Stomach smooth muscle (tissue), 2 donors: ENCODE measurements around the gene PITHD1.
A peak's percentile ranks its signal among the peaks of the same experiment; 100 is the strongest.
"Not testable (repeated sequence)": the region's sequence is repeated elsewhere in the genome, so short reads cannot be mapped to it uniquely, and the experiment has no call there.

Source experiments
- H3K27ac ChIP-seq: one replicate; pipeline ENCODE4 v1.7.0; 2013; ENCODE audit warnings: mild to moderate bottlenecking, low read length, inconsistent platforms
- H3K27me3 ChIP-seq, 2 donors: one replicate each; pipeline ENCODE4 v1.7.0; 2013; ENCODE audit warnings: low read length in 2 of 2; ENCODE audit not compliant: insufficient read depth in 2 of 2, control insufficient read depth in 1 of 2
- H3K36me3 ChIP-seq, 2 donors: one replicate each; pipeline ENCODE4 v1.7.0; 2013; ENCODE audit warnings: low read length in 2 of 2; ENCODE audit not compliant: control insufficient read depth in 2 of 2, insufficient read depth in 2 of 2
- H3K4me1 ChIP-seq: one replicate; pipeline ENCODE4 v1.7.0; 2013; ENCODE audit warnings: low read length; ENCODE audit not compliant: control insufficient read depth, insufficient read depth
- H3K4me3 ChIP-seq, 2 donors: one replicate each; pipeline ENCODE4 v1.7.0; 2013; ENCODE audit warnings: low read length in 2 of 2
- H3K9ac ChIP-seq, 2 donors: one replicate each; pipeline ENCODE4 v1.7.0; 2013; ENCODE audit warnings: low read length in 2 of 2, mild to moderate bottlenecking in 1 of 2
- H3K9me3 ChIP-seq, 2 donors: one replicate each; pipeline ENCODE4 v1.7.0; 2013; ENCODE audit warnings: low read length in 2 of 2; ENCODE audit not compliant: control insufficient read depth in 2 of 2
- donor health status: healthy.
- donor health status: Pancreatic carcinoma.

The PITHD1 gene

GRCh38 chr1:23777979-23778814 is at the start of gene PITHD1:
TSS of gene PITHD1 (plus strand) at chr1:23778418. CDS start at chr1:23778516, 98 bp downstream.
- peaks cover 15% of the 10 kb centered on the region for H3K4me1 ChIP-seq
- H3K27ac ChIP-seq = peak within 1 kb of the TSS; percentile 89
- no peaks in the 10 kb centered on the region for H3K9me3 ChIP-seq

GRCh38 chr1:23732363-23733224 is 45.6 kb upstream of the PITHD1 start:
- no peak overlapping the region for H3K27ac ChIP-seq
- no peaks in the 10 kb centered on the region for H3K27me3 ChIP-seq
- H3K4me3 ChIP-seq = no peak overlapping the region
- H3K9me3 ChIP-seq = no peaks in the 10 kb centered on the region
- H3K4me1 ChIP-seq = no peaks in the 10 kb centered on the region
- no peaks in the 10 kb centered on the region for H3K36me3 ChIP-seq
- H3K9ac ChIP-seq = no peak overlapping the region

More at GRCh38 chr1:23777979-23778814, at the start of gene PITHD1:
- peak within 1 kb of the TSS; percentile 93 to 99 for H3K4me3 ChIP-seq
- H3K36me3 ChIP-seq = peaks cover 0 to 6% of the 10 kb centered on the region in 2 donors
- no peaks in the 10 kb centered on the region for H3K27me3 ChIP-seq
- peak within 1 kb of the TSS; percentile 89 to 96 for H3K9ac ChIP-seq

GRCh38 chr1:23733281-23733680 is 44.9 kb upstream of the PITHD1 start:
- H3K9ac ChIP-seq, H3K4me3 ChIP-seq, H3K27ac ChIP-seq, H3K36me3 ChIP-seq, H3K9me3 ChIP-seq, H3K4me1 ChIP-seq, H3K27me3 ChIP-seq: not testable (repeated sequence)

GRCh38 chr1:23736437-23737134 is 41.6 kb upstream of the PITHD1 start:
- H3K27me3 ChIP-seq = no peaks in the 10 kb centered on the region
- H3K9ac ChIP-seq = no peak overlapping the region
- no peaks in the 10 kb centered on the region for H3K4me1 ChIP-seq
- H3K9me3 ChIP-seq = no peaks in the 10 kb centered on the region
- no peak overlapping the region for H3K4me3 ChIP-seq
- H3K36me3 ChIP-seq = no peaks in the 10 kb centered on the region
- no peak overlapping the region for H3K27ac ChIP-seq

GRCh38 chr1:23741609-23742008 is 36.6 kb upstream of the PITHD1 start:
- no peaks in the 10 kb centered on the region for H3K36me3 ChIP-seq
- peaks cover 12% of the 10 kb centered on the region for H3K4me1 ChIP-seq
- H3K27me3 ChIP-seq = no peaks in the 10 kb centered on the region
- no peak overlapping the region for H3K9ac ChIP-seq
- H3K9me3 ChIP-seq = no peaks in the 10 kb centered on the region
- no peak overlapping the region for H3K4me3 ChIP-seq
- H3K27ac ChIP-seq = no peak overlapping the region

GRCh38 chr1:23742670-23743286 is 35.4 kb upstream of the PITHD1 start:
- Histone ChIP-seq H3K4me3 (peak overlapping the region; percentile 59 to 88), H3K4me1 (peaks cover 12% of the 10 kb centered on the region), H3K9me3 (no peaks in the 10 kb centered on the region), H3K27me3 (no peaks in the 10 kb centered on the region), H3K27ac (peak overlapping the region; percentile 85), H3K9ac (peak overlapping the region; percentile 81 to 84), H3K36me3 (no peaks in the 10 kb centered on the region)

GRCh38 chr1:23743287-23744152 is 34.7 kb upstream of the PITHD1 start, which contains the start of gene ELOA:
TSS of gene ELOA (plus strand) at chr1:23743471. CDS start at chr1:23743504, 33 bp downstream.
- Histone ChIP-seq H3K9ac (peak within 1 kb of the TSS; percentile 81 to 84), H3K27me3 (no peaks in the 10 kb centered on the region), H3K4me1 (peaks cover 12% of the 10 kb centered on the region), H3K36me3 (no peaks in the 10 kb centered on the region), H3K4me3 (peak within 1 kb of the TSS; percentile 59 to 88), H3K9me3 (no peaks in the 10 kb centered on the region), H3K27ac (peak within 1 kb of the TSS; percentile 85)

GRCh38 chr1:23745515-23745914 is 32.7 kb upstream of the PITHD1 start:
- Histone ChIP-seq H3K4me1 (peaks cover 12% of the 10 kb centered on the region), H3K9me3 (no peaks in the 10 kb centered on the region)

GRCh38 chr1:23748016-23748415 is 30.2 kb upstream of the PITHD1 start:
- Histone ChIP-seq H3K9ac (no peak overlapping the region), H3K27ac (no peak overlapping the region), H3K9me3 (no peaks in the 10 kb centered on the region), H3K4me1 (peaks cover 7% of the 10 kb centered on the region), H3K4me3 (no peak overlapping the region), H3K36me3 (peaks cover 23 to 30% of the 10 kb centered on the region in 2 donors), H3K27me3 (no peaks in the 10 kb centered on the region)

More at GRCh38 chr1:23745515-23745914, 32.7 kb upstream of the PITHD1 start:
- Histone ChIP-seq H3K27me3 (no peaks in the 10 kb centered on the region), H3K36me3 (peaks cover 0 to 6% of the 10 kb centered on the region in 2 donors), H3K9ac (no peak overlapping the region), H3K4me3 (no peak overlapping the region), H3K27ac (no peak overlapping the region)
